GM21447 (cell line): ENCODE results near the gene DTNB.
"Not testable (repeated sequence)": the region's sequence is repeated elsewhere in the genome, so short reads cannot be mapped to it uniquely, and the experiment has no call there.

ENCODE experiments used
- ATAC-seq: cut with Tn5 transposase; IDR thresholded peaks from one replicate; pipeline ENCODE4 v1.9.1; 2021; ENCODE audit not compliant: unreplicated experiment

Gene DTNB

GRCh38 chr2:25673300-25674076, at the start of gene DTNB:
Gene DTNB, minus strand, starts transcription at chr2:25673577. Its CDS starts 20,917 bp downstream, at chr2:25652660.
- ATAC-seq = peak; percentile 58

- ATAC-seq = no peak
Measured at GRCh38 chr2:25722224-25722623, 48.8 kb upstream of the DTNB start.

- ATAC-seq = no peak
Measured at GRCh38 chr2:25720575-25720974, 47.2 kb upstream of the DTNB start.

- no peak for ATAC-seq
Measured at GRCh38 chr2:25714740-25715139, 41.4 kb upstream of the DTNB start.

GRCh38 chr2:25712455-25712854, 39.1 kb upstream of the DTNB start:
- no peak for ATAC-seq

GRCh38 chr2:25711675-25712354, 38.4 kb upstream of the DTNB start:
- no peak for ATAC-seq

- no peak for ATAC-seq
Measured at GRCh38 chr2:25710750-25711149, 37.4 kb upstream of the DTNB start.

GRCh38 chr2:25709349-25709748, 36.0 kb upstream of the DTNB start:
- no peak for ATAC-seq

- ATAC-seq = no peak
Measured at GRCh38 chr2:25707927-25708590, 34.7 kb upstream of the DTNB start.

GRCh38 chr2:25705575-25705974, 32.2 kb upstream of the DTNB start:
- ATAC-seq = not testable (repeated sequence)

GRCh38 chr2:25701801-25702200, 28.4 kb upstream of the DTNB start:
- ATAC-seq = no peak

- no peak for ATAC-seq
Measured at GRCh38 chr2:25700221-25700660, 26.9 kb upstream of the DTNB start.

- ATAC-seq = no peak
Measured at GRCh38 chr2:25699216-25699615, 25.8 kb upstream of the DTNB start.

- ATAC-seq = no peak
Measured at GRCh38 chr2:25698752-25699151, 25.4 kb upstream of the DTNB start.

- no peak for ATAC-seq
Measured at GRCh38 chr2:25697559-25698341, 24.4 kb upstream of the DTNB start.

- ATAC-seq = no peak
Measured at GRCh38 chr2:25692737-25693445, 19.5 kb upstream of the DTNB start.

GRCh38 chr2:25692143-25692542, 18.8 kb upstream of the DTNB start:
- no peak for ATAC-seq

GRCh38 chr2:25690058-25690457, 16.7 kb upstream of the DTNB start:
- ATAC-seq = no peak

GRCh38 chr2:25688236-25688635, 14.9 kb upstream of the DTNB start:
- ATAC-seq = no peak

GRCh38 chr2:25685741-25686140, 12.4 kb upstream of the DTNB start:
- no peak for ATAC-seq
